NAMALWA (cell line): ENCODE results near the gene IMMP2L.
A peak's percentile ranks its signal among the peaks of the same experiment; 100 is the strongest.
"Not testable (repeated sequence)": the region's sequence is repeated elsewhere in the genome, so short reads cannot be mapped to it uniquely, and the experiment has no call there.

Source experiments
- DNase-seq: peaks from one replicate; pipeline ENCODE4 v3.0.0-alpha.2; 2015; ENCODE audit warnings: low spot score

The IMMP2L gene

DNA sequence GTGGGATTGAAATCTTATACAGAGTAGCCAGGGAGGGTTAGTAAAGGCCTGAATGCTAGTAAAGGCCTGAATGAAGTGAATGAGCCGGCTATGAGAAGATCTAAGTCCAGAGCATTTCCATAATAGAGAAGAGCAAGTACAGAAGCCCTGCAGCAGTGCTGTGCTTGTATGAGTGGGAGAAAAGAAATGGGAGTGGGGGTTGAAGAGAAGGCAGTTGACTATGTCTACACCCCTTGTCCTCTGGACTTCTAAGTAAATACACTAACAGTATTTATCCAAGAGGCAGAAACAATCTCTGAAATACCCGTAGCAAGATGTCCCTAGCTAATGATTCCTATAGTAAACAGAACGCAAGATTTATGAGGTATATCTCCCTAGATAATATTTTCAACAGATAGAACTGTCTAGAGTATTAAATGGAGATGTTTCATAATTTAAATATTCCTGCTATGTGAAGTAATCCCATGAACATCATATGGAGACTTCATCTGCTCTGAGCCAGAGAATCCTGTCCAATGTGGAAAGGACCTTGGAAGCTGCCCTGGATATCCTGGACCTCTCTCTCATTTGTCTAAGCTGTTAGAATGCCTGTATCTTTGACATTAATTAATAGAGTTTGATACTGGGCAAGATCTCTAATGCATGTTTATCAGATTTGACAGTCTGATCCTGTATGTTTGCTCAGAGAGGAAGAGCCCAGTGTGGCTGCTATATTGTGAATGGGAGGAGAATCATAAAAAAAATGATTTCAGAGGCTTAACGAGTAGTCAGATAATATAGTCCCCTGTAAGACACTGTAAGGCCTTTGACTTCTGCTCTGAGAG lies 299.8 kb downstream of the IMMP2L start:
- no peak for DNase-seq

DNA sequence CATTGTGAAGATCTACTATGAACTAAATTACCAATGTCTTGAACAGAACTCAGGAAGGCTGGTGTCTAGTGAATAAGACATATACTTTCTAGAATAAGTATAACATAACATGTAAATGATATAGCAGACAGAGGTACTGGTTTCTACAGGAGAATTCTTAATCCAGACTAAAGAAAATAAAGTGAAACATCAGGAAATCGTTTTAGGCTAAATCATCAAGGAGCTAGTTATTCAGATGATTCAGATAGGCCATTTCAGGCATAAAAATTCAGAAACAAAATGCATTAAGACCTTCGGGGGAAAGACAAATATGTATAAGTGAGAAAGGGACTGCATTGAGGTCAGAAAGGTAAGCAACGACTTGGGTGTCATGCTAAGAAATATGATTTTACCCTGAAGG lies 300.8 kb downstream of the IMMP2L start:
- no peak for DNase-seq

DNA sequence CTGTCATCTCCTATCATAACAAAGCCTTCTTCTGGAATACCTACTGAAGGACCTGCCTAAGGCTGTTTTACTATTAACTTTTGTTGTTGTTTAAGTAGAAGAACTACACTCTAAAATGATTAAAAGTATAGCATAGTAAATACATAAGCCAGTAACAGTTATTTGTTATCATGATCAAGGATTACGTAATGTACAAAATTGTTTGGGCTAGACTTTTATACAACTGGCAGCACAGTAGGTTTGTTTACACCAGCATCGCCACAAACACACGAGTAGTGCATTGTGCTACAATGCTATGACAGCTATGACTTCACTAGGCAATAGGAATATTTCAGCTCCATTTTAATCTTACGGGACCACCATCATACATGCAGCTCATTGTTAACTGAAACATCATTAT lies 302.3 kb downstream of the IMMP2L start:
- DNase-seq = no peak

DNA sequence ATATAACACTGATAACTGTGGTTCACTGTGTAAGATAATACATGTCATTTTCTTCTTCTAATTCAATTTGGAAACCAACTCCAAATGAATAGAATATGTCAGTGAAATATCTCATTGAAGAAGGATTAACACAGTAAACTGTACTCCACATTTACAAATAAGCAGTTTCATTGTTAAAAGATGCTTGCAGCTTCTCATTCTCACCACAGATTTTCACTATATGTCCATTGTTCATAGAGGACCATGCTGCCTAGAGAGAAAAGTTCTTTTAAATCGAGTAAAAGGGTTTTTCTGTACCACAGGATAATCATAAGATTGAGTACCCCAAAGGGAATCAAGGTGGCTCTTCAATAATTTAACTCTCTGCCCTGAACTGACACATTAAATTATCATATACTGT lies 305.9 kb downstream of the IMMP2L start:
- DNase-seq = no peak

GRCh38 chr7:111255576-111255975 lies 306.7 kb downstream of the IMMP2L start:
- no peak for DNase-seq

GRCh38 chr7:111251365-111251764 lies 310.9 kb downstream of the IMMP2L start:
- DNase-seq = not testable (repeated sequence)

DNA sequence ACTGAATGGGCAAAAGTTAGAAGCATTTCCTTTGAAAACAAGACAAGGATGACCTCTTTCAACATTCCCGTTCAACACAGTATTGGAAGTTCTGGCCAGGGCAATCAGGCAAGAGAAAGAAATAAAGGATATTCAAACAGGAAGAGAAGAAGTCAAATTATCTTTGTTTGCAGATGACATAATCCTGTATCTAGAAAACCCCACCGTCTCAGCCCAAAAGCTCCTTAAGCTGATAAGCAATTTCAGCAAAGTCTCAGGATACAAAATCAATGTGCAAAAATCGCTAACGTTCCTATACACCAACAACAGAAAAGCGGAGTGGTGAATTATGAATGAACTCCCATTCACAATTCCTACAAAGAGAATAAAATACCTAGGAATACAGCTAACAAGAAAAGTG lies 312.5 kb downstream of the IMMP2L start:
- not testable (repeated sequence) for DNase-seq

DNA sequence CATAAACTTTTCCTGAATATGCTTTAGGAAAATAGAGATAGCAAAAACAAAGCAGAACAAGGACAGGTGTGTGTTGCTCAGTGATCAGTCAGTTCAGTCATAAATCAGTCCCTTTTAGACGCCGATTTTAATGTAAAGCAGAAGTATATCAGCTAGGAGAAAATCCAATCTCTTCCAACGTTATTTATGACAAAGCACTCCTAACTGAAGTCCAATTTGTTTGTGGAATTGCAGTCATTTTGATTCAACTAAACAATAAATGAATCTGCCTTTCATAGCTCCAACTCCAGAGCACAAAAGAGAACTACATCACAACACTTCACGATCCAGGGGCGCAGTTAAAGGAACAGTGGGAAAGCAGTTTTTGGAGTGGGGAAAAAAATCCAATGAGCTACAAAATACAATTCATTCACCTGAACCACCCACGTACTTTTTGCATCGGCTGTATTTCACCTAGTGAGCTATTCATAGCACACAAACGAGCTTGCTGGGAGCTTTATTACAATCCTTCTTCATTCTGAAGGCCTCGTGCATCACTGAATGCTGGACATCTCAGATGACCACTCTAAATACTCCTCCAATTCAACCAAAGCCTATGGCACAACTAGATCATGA lies 320.0 kb downstream of the IMMP2L start:
- DNase-seq = no peak

DNA sequence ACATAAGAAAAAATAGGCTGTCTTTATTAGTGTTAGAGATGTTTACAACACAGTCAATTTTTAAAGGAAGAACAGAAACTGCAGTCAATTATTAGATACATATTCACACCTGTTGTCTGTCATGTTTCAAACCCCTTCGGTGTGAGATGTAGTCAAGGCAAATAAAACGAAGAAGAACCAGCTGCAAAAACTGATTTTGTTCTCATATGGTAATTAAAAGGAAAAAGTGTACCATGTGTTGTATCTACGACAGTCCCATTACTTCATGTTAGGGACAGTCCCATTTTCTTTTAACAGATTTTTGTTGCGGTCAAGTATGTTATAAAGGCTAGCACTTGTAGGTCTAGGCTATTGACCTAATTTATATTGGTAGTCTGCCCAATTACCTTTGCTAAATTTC lies 321.9 kb downstream of the IMMP2L start:
- peak; percentile 29 for DNase-seq

DNA sequence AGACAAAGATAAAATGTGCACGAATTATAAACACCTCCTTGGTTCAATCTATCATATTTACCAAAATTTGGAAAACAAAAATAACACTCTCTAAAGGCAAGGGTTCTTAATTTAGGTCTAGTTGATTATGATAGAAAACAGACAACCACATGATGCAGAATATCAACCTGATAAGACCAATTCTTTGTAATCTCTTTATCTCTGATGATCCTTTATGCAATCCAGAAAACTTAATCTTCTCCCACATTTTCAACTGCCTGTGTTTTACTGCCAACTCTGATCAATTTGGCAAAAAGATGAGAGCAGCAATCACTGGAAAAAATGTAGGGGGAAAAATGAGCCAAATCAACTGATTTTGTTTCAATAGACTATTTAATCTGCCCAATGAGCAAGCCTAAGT lies 322.9 kb downstream of the IMMP2L start:
- DNase-seq = no peak

DNA sequence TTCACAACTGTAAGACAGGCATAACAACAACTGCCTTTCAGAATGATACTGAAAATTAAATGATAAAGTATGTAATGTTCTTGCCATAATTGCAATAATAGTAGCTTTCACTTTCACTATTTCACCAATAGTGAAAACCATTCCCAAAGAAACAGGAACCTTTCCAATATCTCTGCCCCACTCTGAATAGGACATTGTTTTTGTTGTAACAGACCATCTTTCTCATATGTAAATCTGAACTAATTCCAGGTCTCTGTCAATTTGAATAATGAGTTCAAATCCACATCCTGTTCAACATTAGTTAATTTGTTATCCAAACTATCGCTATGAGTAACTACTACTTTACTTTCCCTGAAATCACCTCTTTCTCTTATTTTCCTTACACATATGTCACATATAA lies 323.4 kb downstream of the IMMP2L start:
- DNase-seq = no peak

GRCh38 chr7:111235709-111236108 lies 326.6 kb downstream of the IMMP2L start:
- no peak for DNase-seq

- DNase-seq = no peak
Measured at GRCh38 chr7:111232249-111233084, 329.8 kb downstream of the IMMP2L start.

DNA sequence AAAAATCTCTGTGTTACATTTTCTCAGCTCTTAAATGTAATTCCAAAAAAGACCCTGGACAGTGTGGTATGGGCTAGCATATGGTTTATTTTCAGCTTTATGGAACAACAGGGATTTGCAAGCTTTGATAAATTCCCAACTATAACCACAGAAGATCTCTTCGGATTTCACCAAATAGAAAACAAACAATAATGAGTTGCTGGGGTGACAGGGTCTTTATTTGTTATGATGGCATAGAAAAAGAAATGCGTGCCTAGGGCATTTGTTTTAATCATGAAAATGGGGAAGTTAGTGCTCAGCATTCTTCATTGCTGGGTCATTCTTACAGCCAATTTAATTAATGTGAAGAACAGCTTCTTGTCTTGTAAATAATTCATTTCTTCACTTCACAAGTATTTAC lies 332.4 kb downstream of the IMMP2L start:
- no peak for DNase-seq

DNA sequence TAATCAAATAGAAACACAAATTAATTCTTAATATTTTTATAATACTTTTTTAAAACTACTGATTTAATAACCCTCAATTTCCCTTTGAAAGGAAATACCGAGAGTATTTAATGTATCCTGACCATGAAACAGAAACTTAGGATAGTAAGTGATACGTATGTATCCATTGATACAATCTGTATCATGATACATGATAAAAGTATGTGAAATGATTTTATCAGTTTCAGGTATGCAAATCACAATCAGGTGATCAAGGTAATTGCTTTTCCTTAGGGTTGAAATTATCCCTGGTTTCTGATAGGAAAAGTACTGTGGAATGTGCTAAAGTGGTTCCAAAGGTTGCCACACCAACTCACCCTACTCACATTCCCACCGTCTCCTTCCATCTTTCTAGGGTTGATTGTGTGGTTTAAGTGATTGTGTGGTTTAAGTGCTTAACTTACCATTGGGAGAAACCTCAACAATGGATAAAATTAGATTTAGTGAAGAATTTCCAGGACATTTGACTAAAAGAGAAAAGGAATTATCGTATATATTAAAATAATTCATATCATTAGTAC lies 333.0 kb downstream of the IMMP2L start:
- no peak for DNase-seq

DNA sequence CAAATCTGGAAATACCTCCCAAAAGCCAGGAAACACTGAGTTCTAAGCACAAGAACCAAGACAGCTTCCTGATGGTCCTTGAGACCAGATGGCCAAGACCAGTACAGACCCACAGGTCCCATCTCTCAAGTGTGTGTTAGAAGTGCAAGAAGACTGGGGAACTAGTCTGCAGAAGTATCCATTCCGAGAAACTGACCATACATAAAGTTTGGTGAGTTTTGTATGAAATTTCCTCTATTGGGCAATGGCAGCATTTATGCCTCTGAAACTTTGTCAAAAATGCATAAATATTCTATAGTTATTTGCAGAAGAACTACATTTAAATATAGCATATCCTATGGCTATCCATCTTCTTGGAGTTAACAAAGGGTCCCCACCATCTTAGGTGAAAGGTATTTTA lies 333.9 kb downstream of the IMMP2L start:
- no peak for DNase-seq

DNA sequence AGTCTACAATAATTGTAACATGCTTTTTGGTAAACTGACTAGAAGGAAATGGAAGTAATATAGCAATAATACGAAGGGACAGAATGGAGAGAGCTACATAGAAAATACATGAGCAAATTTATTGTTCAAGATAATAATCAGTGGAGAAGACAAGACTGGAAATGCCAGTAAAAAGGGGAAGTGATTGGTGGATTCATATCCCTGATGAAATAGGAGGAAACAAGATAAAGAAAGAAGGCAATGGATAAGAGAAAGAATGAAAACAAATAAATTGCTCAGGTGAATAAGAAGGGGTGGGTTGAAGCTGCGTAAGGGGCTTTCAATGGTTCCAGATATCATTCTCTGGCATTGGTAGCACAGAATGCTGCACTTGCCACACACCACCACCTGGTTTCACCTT lies 335.5 kb downstream of the IMMP2L start:
- no peak for DNase-seq

DNA sequence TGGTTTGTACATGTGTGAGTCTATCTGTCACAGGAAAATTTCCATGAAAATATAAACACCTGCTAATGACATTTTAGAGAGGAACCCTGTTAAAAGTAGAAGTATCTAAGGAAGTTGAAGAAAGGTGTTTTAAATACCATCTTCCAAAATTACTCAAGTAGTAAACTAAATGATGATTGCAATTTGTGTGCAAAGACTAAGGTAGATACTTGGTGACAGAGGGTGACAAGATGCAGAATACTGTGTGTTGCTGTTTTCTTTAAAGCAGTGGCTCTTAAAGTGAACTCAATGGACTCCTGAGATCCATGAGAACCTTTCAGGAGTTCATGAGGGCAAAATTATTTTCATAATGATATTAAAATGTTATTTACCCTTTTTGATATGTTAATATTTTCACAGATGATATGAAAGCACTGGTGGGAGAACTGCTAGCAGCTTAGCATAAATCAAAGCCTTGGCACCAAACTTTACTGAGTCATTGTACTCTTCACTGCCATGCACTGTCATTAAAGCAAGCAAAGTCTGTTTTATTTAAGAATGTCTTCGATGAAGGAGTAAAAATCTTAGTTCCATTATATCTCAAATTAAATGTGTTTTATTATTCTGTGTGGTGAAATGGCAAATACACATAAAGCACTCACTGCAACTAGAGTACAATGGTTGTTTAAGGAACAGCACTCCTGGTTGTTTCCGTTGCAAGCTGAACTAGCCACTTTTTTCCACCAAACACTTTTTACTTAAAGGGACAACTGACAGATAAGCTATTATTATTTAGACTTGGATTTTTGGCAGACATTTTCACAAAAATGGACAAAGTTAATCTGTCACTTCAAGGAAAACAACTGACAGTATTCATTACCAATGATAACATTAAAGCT lies 337.7 kb downstream of the IMMP2L start:
- DNase-seq = no peak

DNA sequence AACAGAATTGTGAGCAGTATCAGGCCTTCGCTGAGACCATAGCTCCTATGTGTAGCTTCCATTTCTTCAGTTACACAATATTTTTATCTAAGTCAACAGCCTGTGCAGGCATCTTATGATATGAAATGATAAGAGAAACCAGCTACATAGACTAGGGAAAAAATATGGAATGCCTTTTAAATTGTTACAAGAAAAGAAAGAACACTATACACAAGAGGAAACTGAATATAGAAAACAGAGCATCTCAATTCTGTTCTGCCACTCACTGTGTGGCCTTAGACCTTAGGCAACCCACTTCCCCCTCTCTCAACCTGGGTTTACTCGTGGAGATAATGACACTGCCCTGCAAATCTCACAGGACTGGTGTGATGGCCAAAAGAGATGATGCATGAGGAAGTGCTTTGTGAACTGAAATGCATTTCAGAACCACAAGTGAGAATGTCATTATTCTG lies 338.5 kb downstream of the IMMP2L start:
- DNase-seq = no peak

DNA sequence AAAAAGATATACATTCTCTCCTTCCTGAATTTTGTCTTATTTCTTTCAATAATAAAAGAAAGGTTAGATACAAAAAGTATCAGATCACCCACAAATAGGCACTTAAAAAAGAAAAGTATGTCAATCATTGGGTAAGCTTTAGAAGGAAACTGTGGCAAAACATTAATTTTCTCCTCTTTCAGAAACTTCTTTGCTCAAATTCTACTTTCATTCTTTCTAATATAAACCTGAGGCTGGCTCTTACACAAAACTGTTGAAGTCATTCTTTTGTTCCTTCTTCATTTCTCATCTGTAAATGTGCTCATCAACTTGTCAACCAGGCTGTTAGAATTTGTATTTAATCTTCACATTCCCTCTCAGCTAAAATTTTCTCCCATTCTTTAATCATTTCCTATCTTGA lies 346.7 kb downstream of the IMMP2L start:
- DNase-seq = no peak

- DNase-seq = no peak
Measured at GRCh38 chr7:111212857-111213523, 349.3 kb downstream of the IMMP2L start.
